Fibroblast of peridontal ligament (primary cell): Measurements from ENCODE around the gene SNX8.

Experiments
- DNase-seq: peaks from one replicate; pipeline ENCODE4 v3.0.0-alpha.2; 2010; ENCODE audit errors: extremely low read depth

Gene SNX8

GRCh38 chr7:2220954-2221353 lies 93.3 kb downstream of the SNX8 start:
- no peak for DNase-seq

- no peak for DNase-seq
These were observed 93.7 kb downstream of the SNX8 start for GRCh38 chr7:2220506-2220905.

- DNase-seq = no peak
These were observed 94.2 kb downstream of the SNX8 start for GRCh38 chr7:2220030-2220429.

- no peak for DNase-seq
These were observed 94.6 kb downstream of the SNX8 start for GRCh38 chr7:2219606-2220005.

- no peak for DNase-seq
These were observed 95.1 kb downstream of the SNX8 start for GRCh38 chr7:2219136-2219535.

- DNase-seq = no peak
These were observed 95.8 kb downstream of the SNX8 start for GRCh38 chr7:2218444-2218785.

- DNase-seq = no peak
These were observed 96.4 kb downstream of the SNX8 start for GRCh38 chr7:2217716-2218443.

GRCh38 chr7:2217206-2217605 lies 97.0 kb downstream of the SNX8 start:
- DNase-seq = no peak

- no peak for DNase-seq
These were observed 98.4 kb downstream of the SNX8 start for GRCh38 chr7:2215851-2216250.

- DNase-seq = no peak
These were observed 99.6 kb downstream of the SNX8 start for GRCh38 chr7:2214636-2215035.

GRCh38 chr7:2213551-2214215 lies 100.6 kb downstream of the SNX8 start:
- DNase-seq = no peak

- DNase-seq = no peak
These were observed 101.3 kb downstream of the SNX8 start for GRCh38 chr7:2212906-2213305.

- no peak for DNase-seq
These were observed 102.3 kb downstream of the SNX8 start for GRCh38 chr7:2211926-2212325.

GRCh38 chr7:2211259-2211880 lies 102.9 kb downstream of the SNX8 start:
- no peak for DNase-seq

GRCh38 chr7:2210551-2211258 lies 103.5 kb downstream of the SNX8 start:
- DNase-seq = no peak

GRCh38 chr7:2209961-2210323 lies 104.3 kb downstream of the SNX8 start:
- no peak for DNase-seq

GRCh38 chr7:2209146-2209960 lies 104.9 kb downstream of the SNX8 start:
- DNase-seq = peak; percentile 79

- DNase-seq = no peak
These were observed 105.5 kb downstream of the SNX8 start for GRCh38 chr7:2208712-2209111.

- peak; percentile 7 for DNase-seq
These were observed 109.0 kb downstream of the SNX8 start for GRCh38 chr7:2205036-2205780.

GRCh38 chr7:2204446-2204845 lies 109.8 kb downstream of the SNX8 start:
- DNase-seq = no peak

GRCh38 chr7:2203766-2204300 lies 110.4 kb downstream of the SNX8 start:
- DNase-seq = no peak
